Heart left ventricle (tissue), 16 donors: ENCODE measurements around the gene ELFN2. TPM values are rescaled to one million over a fixed set of nuclear protein-coding genes. Genes with fewer than 3 reads are reported as not detected.

Experiments
- ATAC-seq, 4 donors: fragments of 200-7000 bp; cut with Tn5 transposase; one replicate each; pipeline ENCODE4 v1.9.1; 2020 to 2022; ENCODE audit warnings: moderate library complexity in 4 of 4, mild to moderate bottlenecking in 3 of 4, moderate number of reproducible peaks in 1 of 4
- DNase-seq, 5 donors: peaks; one replicate each; pipeline ENCODE4 v3.0.0-alpha.2; 2020
- H3K27ac ChIP-seq, 12 donors: fragments of 200-600 bp; sonication (generic) in 4 of 12; one replicate each; pipeline versions ENCODE4 v1.5.0 to v1.8.0; 2016 to 2022; ENCODE audit warnings: mild to moderate bottlenecking in 2 of 12
- H3K27me3 ChIP-seq, 9 donors: fragments of 200-600 bp; sonication (generic) in 2 of 9; one replicate each; pipeline versions ENCODE4 v1.5.1 to v1.8.0; 2016 to 2022; ENCODE audit warnings: mild to moderate bottlenecking in 3 of 9
- H3K36me3 ChIP-seq, 9 donors: fragments of 200-600 bp; sonication (generic) in 2 of 9; one replicate each; pipeline versions ENCODE4 v1.5.0 to v1.8.0; 2018 to 2022; ENCODE audit warnings: mild to moderate bottlenecking in 2 of 9
- H3K4me1 ChIP-seq, 12 donors: fragments of 200-600 bp; sonication (generic) in 4 of 12; one replicate each; pipeline versions ENCODE4 v1.5.0 to v1.8.0; 2016 to 2022; ENCODE audit warnings: mild to moderate bottlenecking in 3 of 12
- H3K4me3 ChIP-seq, 12 donors: fragments of 200-600 bp; sonication (generic) in 4 of 12; one replicate each; pipeline versions ENCODE4 v1.5.0 to v1.8.0; 2017 to 2022; ENCODE audit warnings: mild to moderate bottlenecking in 9 of 12, moderate library complexity in 4 of 12
- H3K9me3 ChIP-seq, 12 donors: fragments of 200-600 bp; sonication (generic) in 4 of 12; one replicate each; pipeline versions ENCODE4 v1.5.0 to v1.8.0; 2016 to 2022; ENCODE audit warnings: mild to moderate bottlenecking in 1 of 12
- CTCF ChIP-seq, 12 donors: fragments of 200-600 bp; sonication (generic) in 4 of 12; IDR thresholded peaks; one replicate each; pipeline versions ENCODE4 v1.5.0 to v1.8.0; 2018 to 2022; ENCODE audit warnings: antibody characterized with exemption in 12 of 12, mild to moderate bottlenecking in 5 of 12
- POLR2A ChIP-seq, 2 donors: fragments of 450-650 bp; IDR thresholded peaks; one replicate each; pipeline ENCODE4 v1.6.1; 2017; ENCODE audit warnings: antibody characterized with exemption in 2 of 2, mild to moderate bottlenecking in 2 of 2, moderate library complexity in 2 of 2
- WGBS, 4 donors: extraction: QIAGEN DNeasy Blood & Tissue Kit in 2 of 4; methylation state at CpG; one replicate each; pipeline versions ENCODE4 v1.1.5 to v1.1.7; 2013 to 2018; 5-methylcytosine and 5-hydroxymethylcytosine counted together
- intact Hi-C, 10 donors: fragments of 100-400 bp; cut with DNase I; formaldehyde crosslinking; loops; one replicate each; pipeline versions ENCODE4 v1.11.1 to v1.14.2; 2022
- polyA plus RNA-seq, 2 donors: library from polyadenylated mRNA; stranded (reverse); fragments of 200-250 nt; gene quantifications; one replicate each; pipeline ENCODE4 v1.2.3, GENCODE V29; 2013
- total RNA-seq, 9 donors: library from RNA; depleted of rRNA in 2 of 9; stranded (reverse); fragments of >200 nt in 2 of 9; fragmentation: NEBNext Ultra II Directional in 3 of 9; extraction: Animal tissue kit (Norgen Biotek cat#: 25700) in 3 of 9; gene quantifications; one replicate each; pipeline versions ENCODE4 v1.1.0 to v1.2.4, GENCODE V29; 2016 to 2023
- donor health status: ischemic (EF 13 %, LVEDD 7.1; RV severe dilation, severe dysfunction).
- donor health status: healthy with polysubstance abuse.
- donor health status: DM: no; HTN: yes; CAD: no.
- donor health status: DM: no; HTN: no; CAD: no.
- donor health status: ischemic (EF 25% LVEDD 6.9; RV normal size, moderate dysfunction).
- donor health status: ischemic (EF 25% LVEDD 5.7; RV mildly dilated, moderate dysfunction).
- donor health status: healthy.
- donor health status: DM: yes; HTN: yes; CAD: no.
- donor health status: ischemic (EF 35%, LVEDD 5.7; RV mildly dilated, moderate dysfunction).
- donor health status: nonischemic (EF 11% LVEDD 7.7; RV severe dilation, severe dysfunction).
- donor health status: DM: yes; HTN: yes; CAD: no.
- donor health status: PGD.
- donor health status: ischemic (EF 29% LVEDD 5.4; RV normal size, mild dysfunction).
- donor health status: nonischemic (EF 23%, LVEDD 6.1; RV moderate dilation, normal function).

Gene ELFN2
- total and polyA plus RNA-seq, 11 donors, result 0.01 to 0.72 (median 0.05) TPM; not detected in 4

DNA sequence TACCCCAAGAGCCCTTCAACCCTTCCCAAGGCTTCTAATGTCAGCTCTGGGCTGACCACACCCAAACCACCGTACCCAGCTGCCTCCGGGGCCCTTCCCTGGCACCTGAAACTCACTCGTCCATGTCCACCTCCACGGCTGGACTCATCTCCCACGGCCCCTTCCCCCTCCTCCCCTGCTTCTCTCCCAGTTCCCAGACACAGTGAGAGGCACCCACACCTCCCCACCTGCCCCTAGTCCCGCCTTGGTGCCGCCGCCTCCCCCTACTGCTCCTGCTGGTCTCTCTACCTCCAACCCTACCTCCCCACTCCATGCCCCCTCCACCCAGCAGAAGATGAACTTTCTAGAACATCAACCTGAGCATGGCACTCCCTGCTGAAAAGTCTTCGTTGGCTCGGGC lies 39.5 kb downstream of the ELFN2 start:
- Histone ChIP-seq H3K9me3 (no peaks in the 10 kb centered on the region), H3K27ac (no peak overlapping the region), H3K4me1 (no peaks in the 10 kb centered on the region), H3K4me3 (no peak overlapping the region), H3K36me3 (no peaks in the 10 kb centered on the region), H3K27me3 (peaks cover 0 to 41% (median 4%) of the 10 kb centered on the region in 9 donors)
- intact Hi-C loops, result no loop called here
- no peak for DNase-seq
- TF ChIP-seq POLR2A (IDR thresholded peaks at IDR 0.05), result no peak
- TF ChIP-seq CTCF (IDR thresholded peaks at IDR 0.05), result no peak
- 51 to 67% (median 58%) methylated on average over 10 of the region's 10 CpGs for WGBS, 4 donors
- ATAC-seq, result no peak

DNA sequence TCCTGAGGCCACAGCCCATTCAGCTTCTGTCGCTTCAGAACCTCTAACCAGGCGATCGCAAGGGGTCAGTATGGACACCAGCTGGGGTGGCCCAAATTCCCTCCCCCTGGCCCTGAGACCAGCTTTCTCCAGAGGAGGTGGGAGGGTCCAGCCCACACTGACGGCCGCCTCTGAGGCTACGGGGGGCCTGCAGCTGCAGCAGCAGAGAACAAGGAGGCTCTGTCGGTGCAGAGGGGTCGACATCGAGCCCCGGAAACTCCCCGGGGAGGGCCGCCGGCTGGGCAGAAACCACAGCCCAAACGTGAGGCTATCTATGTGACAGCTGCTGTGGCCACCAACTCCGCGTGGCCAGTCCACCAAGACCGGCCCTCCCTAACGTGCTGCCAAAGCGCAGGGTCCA lies 40.8 kb downstream of the ELFN2 start:
- Histone ChIP-seq H3K4me3 (no peak overlapping the region), H3K27me3 (peaks cover 0 to 52% (median 6%) of the 10 kb centered on the region in 9 donors), H3K4me1 (no peaks in the 10 kb centered on the region), H3K27ac (no peak overlapping the region), H3K36me3 (no peaks in the 10 kb centered on the region), H3K9me3 (no peaks in the 10 kb centered on the region)
- TF ChIP-seq CTCF (IDR thresholded peaks at IDR 0.05), result no peak
- no peak for TF ChIP-seq POLR2A (IDR thresholded peaks at IDR 0.05)
- no peak for DNase-seq
- 39 to 59% (median 54%) methylated on average over 16 to 19 of the region's 19 CpGs for WGBS, 4 donors
- ATAC-seq, result no peak
- intact Hi-C loops, result no loop called here

GRCh38 chr22:37384691-37385090 lies 42.6 kb downstream of the ELFN2 start:
- WGBS, 4 donors, result 77 to 86% (median 84%) methylated on average over 8 to 12 of the region's 12 CpGs
- Histone ChIP-seq H3K36me3 (no peaks in the 10 kb centered on the region), H3K9me3 (no peaks in the 10 kb centered on the region), H3K4me3 (no peak overlapping the region), H3K27me3 (peaks cover 0 to 67% (median 16%) of the 10 kb centered on the region in 9 donors), H3K27ac (no peak overlapping the region), H3K4me1 (no peaks in the 10 kb centered on the region)
- DNase-seq, result no peak
- no peak for TF ChIP-seq CTCF (IDR thresholded peaks at IDR 0.05)
- TF ChIP-seq POLR2A (IDR thresholded peaks at IDR 0.05), result no peak
- no peak for ATAC-seq
- intact Hi-C loops, result no loop called here

DNA sequence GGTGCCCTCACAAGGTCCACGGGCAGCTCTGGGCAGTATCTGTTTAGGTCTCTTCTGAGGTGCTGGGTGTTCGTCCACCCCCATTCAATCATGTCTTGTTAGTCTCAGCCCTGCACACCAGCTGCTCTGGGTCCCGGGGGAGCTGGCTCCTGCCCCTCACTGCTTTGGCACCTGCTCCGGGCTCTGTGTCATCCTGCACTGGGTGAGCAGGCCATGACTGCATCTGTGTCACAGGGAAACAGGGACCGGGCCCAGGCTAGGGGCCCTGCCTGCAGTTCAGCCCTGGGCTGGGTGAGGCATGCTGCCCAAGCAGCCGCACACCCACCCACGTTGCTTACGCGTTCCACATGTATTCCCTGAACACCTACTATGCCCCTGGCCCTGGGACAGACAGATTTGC lies 43.9 kb downstream of the ELFN2 start:
- H3K36me3 ChIP-seq, result no peaks in the 10 kb centered on the region
- no peak for DNase-seq
- intact Hi-C loops, result no loop called here
- ATAC-seq, result no peak
- no peak overlapping the region for H3K4me3 ChIP-seq
- no peak overlapping the region for H3K27ac ChIP-seq
- TF ChIP-seq CTCF (IDR thresholded peaks at IDR 0.05) (no peak), POLR2A (IDR thresholded peaks at IDR 0.05) (no peak)
- H3K27me3 ChIP-seq, result peaks cover 4 to 67% (median 25%) of the 10 kb centered on the region in 9 donors
- 76 to 89% (median 81%) methylated on average over 9 of the region's 9 CpGs for WGBS, 4 donors
- no peaks in the 10 kb centered on the region for H3K9me3 ChIP-seq
- no peaks in the 10 kb centered on the region for H3K4me1 ChIP-seq
